K562 (cell line): ENCODE data around the gene EMC10.

Experiments
- CBFA2T2 ChIP-seq: fragments of 450-650 bp; conservative IDR thresholded peaks from 2 replicates; pipeline ENCODE4 v1.6.1; 2017; ENCODE audit warnings: mild to moderate bottlenecking
- JUNB ChIP-seq: fragments of 450-650 bp; formaldehyde crosslinking; conservative IDR thresholded peaks from 2 replicates; pipeline ENCODE4 v1.4.0; 2020; ENCODE audit warnings: mild to moderate bottlenecking
- MAFK ChIP-seq: IDR thresholded peaks from 2 replicates; pipeline ENCODE4 v1.6.1; 2011; ENCODE audit warnings: low read length, improper control_type of control experiment
- POLR2A ChIP-seq: fragments of 450-650 bp; conservative IDR thresholded peaks from 2 replicates; pipeline ENCODE4 v1.6.1; 2016
- SRSF1 ChIP-seq: fragments of 200-400 bp; formaldehyde crosslinking; IDR thresholded peaks from 2 replicates; pipeline ENCODE4 v1.6.1; 2017; ENCODE audit warnings: mild to moderate bottlenecking, low read depth, low read length, moderate library complexity
- TF ChIP-seq, protein P1 (sequence below), 3 experiments: IDR thresholded peaks in 2 of 3; conservative IDR thresholded peaks in 1 of 3; 2 replicates each; pipeline ENCODE4 v1.5.1; 2011 to 2012; ENCODE audit warnings: low read length in 3 of 3, mild to moderate bottlenecking in 3 of 3, control low read depth in 2 of 3, improper control_type of control experiment in 1 of 3, inconsistent platforms in 1 of 3, low read depth in 1 of 3, mixed read lengths in 1 of 3, moderate library complexity in 1 of 3; ENCODE audit not compliant: insufficient read depth in 2 of 3

GRCh38 chr19:50465000-50465399 lies 11.3 kb upstream of the EMC10 start:
- TF ChIP-seq, protein P1, sequence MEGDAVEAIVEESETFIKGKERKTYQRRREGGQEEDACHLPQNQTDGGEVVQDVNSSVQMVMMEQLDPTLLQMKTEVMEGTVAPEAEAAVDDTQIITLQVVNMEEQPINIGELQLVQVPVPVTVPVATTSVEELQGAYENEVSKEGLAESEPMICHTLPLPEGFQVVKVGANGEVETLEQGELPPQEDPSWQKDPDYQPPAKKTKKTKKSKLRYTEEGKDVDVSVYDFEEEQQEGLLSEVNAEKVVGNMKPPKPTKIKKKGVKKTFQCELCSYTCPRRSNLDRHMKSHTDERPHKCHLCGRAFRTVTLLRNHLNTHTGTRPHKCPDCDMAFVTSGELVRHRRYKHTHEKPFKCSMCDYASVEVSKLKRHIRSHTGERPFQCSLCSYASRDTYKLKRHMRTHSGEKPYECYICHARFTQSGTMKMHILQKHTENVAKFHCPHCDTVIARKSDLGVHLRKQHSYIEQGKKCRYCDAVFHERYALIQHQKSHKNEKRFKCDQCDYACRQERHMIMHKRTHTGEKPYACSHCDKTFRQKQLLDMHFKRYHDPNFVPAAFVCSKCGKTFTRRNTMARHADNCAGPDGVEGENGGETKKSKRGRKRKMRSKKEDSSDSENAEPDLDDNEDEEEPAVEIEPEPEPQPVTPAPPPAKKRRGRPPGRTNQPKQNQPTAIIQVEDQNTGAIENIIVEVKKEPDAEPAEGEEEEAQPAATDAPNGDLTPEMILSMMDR (IDR thresholded peaks at IDR 0.05 in 2 of 3, conservative IDR thresholded peaks at IDR 0.05 in 1 of 3; ENCODE audit: insufficient read depth in 2 of 3, low read depth in 1 of 3, low read length in 3 of 3), result no peak
- no peak for TF ChIP-seq POLR2A
- no peak for TF ChIP-seq CBFA2T2
- no peak for TF ChIP-seq MAFK
- no peak for TF ChIP-seq JUNB (CRISPR knock-in tag)
- TF ChIP-seq SRSF1, result no peak
